Endometrial microvascular endothelial cells (primary cell): ENCODE data around the gene PRDM15. TPM values are rescaled to one million over a fixed set of nuclear protein-coding genes. Genes with fewer than 3 reads are reported as not detected.

Experiments used
- in situ Hi-C: cut with HindIII; loops from 2 replicates; pipeline ENCODE4 v1.10.0; 2017; ENCODE audit warnings: low sequenced_read_pairs, low pct_unique_long_range_greater_than_20kb; ENCODE audit errors: inconsistent ontology term
- total RNA-seq: library from RNA; depleted of rRNA; stranded (reverse); fragments of >200 nt; gene quantifications from one replicate; pipeline ENCODE4 v1.2.3, GENCODE V29; 2015; ENCODE audit errors: inconsistent ontology term

The PRDM15 gene
- total RNA-seq, 1 donor from 2014 or later, result 3.8 TPM

DNA sequence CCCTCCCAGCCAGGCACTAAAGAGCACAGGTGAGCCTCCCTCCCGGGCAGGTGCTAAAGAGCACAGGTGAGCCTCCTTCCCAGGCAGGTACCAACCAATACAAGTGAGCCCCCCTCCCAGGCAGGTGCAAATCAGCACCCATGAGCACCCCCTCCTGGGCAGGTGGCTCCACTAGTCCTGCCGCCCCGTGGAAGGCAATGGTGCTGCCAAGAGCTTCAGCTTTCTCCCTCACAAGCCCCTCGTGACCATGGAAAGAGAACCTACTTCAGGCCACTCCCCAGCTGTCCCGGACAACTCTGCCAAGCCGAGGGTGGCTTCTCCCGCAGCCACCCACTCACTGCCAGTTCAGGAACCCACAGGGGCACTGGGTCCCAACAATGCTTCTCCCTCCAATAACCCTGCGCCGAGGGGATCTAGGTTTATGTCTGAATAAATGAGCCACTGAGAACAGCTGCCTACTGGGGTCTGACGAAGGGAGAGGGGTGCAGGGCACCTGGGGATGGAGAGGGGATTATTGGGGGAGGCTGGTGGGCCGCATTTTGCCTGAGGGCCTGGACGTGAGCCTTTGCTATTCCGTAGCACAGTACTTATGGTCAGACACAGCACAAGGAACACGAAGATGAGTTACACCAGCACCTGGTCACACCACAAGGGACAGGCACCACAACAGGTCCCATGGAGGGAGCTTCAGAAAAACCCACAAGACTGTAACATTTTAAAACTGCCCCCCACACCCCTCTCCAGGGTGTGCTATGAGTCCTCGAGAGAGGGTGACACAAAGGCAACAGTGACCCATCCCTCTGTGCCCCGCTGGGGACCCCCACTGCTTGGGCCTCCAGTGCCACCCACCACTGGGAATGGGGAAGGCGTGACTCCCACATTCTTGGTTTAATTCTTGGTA is 46.3 kb downstream of the PRDM15 start:
- in situ Hi-C loops, result no loop called here

DNA sequence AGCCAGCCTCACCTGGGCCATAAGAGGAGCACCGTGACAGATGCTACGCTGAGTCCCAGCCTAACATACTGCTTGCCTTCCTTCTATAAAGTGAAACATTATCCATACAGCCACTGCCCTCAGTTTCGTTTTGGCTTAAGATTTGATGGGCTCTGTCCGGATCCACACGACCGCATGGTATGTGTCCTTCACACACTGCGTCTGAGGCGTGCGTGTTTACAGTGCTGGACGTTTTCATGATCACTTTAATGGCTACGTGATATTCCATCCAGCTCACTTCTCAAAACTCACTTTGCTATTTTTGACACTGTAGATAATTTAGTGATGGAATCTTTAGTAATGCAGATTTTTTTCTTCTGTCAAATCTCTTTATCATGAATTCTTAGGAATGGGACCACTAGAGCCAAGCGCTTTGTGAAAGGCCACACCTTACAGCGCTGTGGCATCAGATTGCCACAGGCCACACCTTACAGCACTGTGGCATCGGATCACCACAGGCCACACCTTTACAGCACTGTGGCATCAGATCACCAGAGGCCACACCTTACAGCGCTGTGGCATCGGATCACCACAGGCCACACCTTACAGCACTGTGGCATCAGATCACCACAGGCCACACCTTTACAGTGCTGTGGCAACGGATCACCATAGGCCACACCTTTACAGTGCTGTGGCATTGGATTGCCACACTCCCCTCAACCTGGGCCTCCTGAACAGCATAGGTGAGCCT is 47.1 kb downstream of the PRDM15 start:
- in situ Hi-C loops, result no loop called here

DNA sequence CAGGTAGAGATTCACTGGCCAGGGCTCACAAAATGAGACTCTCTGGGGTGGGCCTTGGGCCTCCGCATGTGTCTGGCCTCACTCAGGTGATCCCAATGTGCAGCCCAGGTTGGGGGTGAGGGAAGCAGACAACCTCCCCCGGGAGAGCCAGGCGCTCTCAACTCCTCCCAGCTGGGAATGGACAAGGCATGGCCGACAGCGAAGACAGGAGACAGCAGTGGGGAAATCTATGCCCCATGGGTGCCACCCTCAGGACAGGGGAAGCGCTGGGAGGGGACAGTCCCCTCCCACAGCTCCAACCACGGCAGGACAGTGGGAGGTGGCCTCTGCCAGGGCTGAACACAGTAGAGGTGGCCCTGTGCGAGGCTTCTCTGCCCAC is 47.7 kb downstream of the PRDM15 start:
- in situ Hi-C loops, result no loop called here

DNA sequence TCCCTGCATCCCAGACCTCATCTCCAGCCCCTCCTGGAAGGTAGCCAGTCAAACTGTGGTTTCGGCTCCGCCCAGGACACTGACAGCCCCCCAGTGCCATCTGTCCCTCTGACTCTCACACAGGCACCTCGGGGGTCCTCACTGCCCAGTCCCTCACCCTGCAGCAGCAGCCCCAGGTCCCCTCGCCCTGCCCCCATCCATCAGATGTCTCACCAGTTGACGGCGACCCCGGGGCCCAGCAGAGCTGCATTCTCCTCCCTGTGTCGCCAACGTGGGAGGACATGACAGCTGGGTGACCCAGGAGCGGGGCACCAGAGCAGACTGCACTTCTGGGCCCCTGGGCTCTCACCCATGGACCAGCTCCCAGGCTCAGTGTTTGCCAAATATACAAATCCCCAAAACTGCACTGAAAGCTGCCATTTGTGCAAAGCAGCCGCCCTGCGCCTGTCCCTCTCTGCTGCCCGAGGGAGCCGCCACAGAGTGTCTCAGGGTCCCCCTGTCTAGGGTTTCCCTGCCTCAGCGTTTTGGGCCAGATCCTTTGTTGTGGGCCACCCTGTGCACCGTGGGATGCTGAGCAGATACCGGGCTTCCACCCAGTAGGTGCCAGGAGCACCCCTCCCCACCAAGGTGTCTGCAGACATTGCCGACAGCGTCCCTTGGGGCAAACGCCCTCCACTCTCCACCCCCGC is 48.2 kb downstream of the PRDM15 start:
- in situ Hi-C loops, result no loop called here

DNA sequence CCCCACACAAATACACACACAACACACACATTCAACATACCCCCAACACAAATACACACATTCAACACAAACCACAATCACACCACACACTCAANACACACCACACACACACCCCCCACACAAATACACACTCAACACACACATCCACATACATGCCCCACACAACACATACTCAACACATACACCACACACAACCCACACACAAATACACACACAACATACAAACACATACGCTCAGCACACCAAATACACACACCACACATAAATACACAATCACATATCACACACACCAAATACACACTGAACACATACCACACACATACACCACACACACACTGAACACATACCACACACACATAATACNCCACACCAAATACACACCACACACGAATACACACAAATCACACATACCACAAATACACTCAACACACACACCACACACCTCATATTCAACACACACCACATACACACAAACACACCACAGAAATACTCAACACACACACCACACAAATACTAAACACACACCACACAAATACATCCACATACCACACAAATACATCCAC is 48.9 kb downstream of the PRDM15 start:
- in situ Hi-C loops, result no loop called here

DNA sequence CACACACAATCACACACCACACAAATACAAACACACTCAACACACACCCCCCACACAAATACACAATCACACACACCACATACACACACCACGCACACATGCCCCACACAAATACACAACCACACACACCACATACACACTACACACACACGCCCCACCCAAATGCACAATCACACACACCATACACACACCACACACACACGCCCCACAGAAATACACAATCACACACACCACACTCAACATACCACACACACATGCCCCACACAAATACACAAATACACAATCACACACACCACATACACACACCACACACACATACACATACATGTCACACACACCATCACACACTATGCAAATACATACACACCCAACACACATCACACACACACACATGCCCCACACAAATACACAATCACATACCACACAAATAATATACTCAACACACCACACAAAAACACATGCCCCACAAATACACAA is 50.2 kb downstream of the PRDM15 start:
- in situ Hi-C loops, result no loop called here

DNA sequence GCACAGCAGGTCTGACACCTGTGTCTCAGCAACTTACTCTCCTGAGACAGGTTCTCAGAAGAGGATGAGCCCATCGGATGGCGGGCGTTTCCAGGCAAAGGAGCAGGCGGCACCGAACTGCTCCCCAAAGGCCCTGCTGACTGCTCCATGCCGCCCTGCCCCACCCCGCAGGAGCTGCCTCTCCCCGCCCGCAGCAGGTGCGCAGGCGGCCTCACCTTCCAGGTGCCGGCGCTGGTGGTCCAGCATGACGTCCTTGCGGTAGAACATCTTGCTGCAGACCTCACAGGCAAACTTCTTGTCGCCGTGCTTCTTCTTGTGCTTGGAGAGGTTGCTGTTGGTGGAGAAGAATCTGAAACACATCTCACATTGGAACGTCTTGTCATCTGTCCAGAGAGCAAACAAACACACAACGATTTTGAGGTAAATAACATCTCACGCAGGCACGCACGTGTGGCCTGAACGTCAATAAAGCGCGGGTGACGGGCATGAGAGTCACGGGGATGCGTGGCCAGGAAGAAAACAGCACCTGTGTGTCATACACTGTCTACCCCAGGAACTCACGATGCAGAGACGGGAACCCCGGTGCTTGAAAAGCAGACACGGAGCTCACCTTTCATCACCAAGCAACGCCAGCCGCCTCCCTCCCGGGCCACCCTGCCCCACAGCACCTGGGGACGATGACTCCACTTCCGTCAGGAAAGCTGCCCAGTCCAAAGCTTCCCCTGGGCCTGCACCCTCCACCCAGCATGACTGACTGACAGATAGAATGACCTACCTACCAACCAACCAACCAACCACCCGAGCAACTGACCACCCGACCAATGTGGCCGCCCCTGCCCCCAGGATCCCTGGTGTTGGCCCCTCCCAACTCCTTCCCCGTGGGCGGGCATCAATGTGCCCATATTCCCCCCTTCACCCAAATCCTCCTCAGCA is 50.9 kb downstream of the PRDM15 start:
- in situ Hi-C loops, result no loop called here

DNA sequence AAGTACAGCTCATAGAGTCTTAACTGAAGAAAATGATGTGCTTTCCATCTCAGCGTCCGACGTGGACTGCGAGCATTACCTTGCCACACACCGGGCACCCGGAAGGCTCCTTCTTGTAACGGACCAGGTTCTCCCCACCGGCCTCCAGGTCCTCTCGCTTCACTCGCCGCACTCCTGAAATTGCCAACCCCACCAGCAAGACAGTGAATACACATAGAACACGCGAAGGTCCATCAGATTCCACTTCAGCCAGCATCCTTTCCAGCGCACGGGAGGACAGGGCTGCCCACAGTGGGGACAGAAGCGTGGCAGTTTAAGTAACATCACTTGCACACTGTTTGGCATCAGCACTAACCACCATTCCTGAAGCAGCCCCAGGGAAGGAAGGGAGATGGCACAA is 53.3 kb downstream of the PRDM15 start:
- in situ Hi-C loops, result no loop called here

DNA sequence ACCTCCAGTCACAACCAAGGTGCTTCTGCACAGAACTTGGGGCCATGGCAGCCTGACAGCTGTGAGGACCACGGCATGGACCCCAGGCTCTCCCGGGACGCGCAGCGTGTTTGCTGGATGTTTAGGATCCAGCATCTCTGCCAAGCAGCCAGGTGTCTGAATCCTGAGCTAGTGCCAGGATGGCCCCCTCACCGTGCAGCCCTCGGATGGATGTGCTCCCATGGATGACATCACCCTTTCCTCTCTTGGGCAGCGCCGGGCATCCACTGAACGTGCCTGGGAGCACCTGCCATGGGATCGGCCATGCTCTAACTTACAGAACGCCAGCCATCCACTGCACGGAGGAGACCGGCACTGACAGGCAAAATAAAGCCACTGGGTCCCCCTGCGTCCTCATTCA is 53.9 kb downstream of the PRDM15 start:
- in situ Hi-C loops, result no loop called here

DNA sequence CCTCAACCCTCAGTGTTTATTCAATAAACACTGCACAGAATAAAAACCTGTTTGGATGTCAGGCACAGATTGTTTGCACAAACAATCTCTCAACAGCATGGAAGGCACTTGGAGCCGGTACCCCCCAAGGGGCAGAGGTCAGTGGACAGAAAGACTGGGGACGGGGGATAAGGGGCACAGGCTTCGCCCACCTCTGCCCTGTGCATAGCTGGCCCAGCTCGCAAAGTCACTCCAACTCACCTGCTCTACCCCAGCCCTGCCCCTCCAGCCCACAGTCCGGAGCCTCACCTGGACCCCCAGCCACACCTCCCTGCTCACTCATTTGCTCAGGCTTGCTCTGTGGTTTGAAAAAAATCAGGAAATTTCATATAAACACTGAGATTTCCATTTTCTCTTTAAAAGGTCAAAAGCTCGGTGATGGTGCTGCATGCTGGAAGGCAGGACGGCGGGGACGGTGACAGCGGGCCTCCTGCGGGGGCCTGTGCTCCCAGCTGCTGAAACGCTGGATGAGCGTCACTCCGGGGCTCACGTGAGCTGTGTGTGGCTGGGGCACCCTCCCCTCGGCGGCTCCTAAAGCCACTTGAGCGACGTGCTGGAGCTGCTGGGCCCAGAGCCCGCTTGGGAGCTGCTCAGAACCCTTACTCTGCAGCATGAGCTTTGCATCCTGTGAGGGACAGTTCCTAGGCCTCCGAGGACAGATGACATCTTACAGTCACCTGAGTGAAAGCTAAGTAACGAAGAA is 54.5 kb downstream of the PRDM15 start:
- in situ Hi-C loops, result no loop called here

DNA sequence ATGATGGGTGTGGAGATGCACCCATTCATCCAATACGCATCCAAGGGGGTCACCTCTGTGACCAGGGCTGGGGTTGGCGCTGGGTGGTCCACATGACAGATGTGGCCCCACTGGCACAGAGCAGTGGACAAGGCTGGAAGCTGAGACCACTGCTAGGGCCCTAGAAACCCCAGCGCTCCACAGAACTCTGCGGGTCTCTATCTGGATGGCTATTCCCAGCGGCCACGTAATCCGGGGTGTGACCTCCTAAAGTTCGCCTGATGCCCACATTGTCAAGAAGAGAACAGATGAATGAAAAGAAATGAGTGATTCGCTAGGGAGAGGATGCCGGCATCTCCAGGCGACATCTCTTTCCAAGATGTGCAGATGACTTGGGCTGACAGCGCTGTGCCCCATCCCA is 55.2 kb downstream of the PRDM15 start:
- in situ Hi-C loops, result no loop called here

DNA sequence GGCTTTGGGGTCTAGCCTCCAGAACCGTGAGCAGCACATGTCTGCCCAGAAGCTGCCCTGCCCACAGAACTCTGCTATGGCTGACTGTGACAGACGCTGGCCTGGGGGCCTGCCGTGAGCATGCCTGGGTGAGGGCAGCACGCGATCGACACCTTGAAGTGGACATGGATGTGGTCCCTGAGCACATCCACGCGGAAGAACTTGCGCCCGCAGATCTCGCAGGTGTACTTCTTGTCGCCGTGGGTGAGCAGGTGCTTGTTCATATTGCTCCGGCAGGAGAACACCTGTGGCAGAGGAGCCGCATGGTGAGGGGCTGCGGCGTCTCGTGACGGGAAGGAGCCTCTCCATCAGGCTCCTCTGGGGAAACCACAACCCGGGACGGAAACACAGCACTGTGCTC is 56.0 kb downstream of the PRDM15 start:
- in situ Hi-C loops, result no loop called here

DNA sequence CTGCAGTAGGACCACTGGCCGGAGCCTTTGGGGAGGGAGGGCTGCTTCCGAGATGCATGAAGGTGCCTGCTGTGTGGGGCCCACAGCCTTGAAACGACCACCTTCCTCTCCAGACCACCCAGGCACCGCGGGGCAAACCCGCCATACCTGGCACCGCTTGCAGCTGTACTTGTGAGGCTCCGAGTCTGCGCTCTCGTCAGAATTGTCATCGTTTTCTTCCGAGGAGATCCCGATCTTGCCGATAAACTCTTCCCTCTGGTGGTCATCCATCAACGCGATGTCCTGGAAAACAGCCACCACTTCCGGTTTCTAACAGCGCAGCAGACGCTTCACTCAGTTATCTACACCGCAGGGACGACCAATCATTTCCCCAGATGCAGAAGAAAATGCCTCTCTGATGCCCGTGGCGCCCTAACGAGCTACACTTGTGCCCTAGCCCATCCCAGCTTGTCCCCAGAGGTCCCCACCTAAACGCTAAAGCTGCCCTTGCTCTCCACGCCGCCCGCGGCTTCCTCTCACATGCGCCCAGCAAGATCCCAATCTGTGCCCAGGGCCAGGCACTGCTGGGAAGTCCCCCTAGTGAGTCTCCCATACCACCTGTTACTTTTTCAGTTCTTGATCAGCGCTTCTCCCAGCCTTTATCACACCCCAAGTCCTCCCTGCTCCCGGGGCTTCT is 57.2 kb downstream of the PRDM15 start:
- in situ Hi-C loops, result no loop called here

DNA sequence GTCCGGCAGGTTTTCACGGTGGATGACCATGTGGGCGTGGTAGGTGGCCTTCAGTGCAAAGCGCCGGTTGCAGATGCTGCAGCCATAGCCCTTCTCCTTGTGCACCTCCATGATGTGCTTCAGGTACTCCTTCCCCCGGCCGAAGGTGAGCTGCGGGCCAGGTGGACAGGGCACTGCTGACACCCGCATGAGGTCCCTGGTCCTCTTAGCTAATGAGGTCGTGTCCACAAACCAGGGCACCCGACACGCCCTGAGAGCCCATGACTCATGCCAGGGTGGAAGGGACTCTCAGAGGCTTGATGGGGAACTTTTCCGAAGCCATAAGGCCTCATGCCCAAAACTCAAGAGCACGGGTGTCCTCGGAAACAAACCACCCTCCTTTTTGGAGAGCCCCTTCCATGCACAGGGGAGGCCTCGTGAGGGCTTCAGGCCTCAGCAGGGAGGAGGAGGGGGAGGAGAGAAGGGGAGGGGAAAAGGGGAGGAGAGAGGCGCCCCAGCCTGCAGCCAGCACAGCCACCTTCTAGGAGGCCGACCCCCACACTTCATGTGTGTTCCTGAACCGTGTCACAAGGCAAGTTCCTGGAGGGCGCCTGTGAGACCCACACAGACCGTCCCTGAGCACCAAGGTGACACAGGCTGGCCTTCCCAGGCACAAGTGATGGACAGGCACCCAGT is 57.9 kb downstream of the PRDM15 start:
- in situ Hi-C loops, result no loop called here

DNA sequence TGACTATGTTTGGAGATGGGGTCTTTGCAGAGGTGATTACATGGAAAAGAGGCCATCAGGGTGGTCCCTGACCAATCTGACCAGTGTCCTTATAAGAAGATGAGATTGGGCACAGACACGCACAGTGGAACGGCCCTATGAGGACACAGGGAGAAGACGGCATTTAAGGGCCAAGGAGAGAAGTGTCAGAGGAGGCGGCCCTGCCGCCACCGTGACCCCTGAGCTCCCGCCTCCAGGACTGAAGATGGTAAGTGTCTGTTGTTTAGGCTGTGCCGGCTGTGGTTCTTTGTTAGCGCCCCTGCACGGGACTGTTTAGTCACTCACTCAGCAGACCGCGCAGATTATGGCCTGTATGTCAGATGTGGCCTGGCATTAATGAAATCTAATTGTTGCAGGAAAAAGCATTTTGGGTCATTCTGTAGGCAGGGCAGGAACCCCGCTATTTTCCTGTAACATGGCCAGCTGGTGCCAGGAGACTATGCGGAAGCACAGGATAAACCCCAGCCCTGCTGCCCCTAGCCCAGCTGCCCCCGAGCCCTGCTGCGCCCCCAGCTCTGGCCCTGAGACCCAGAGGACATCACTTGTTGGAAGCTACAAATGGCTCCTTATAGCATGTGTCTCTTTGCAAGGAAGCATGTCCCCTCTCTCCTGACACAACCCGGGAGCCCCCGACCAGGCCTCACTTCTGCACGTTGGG is 58.6 kb downstream of the PRDM15 start:
- in situ Hi-C loops, result no loop called here

DNA sequence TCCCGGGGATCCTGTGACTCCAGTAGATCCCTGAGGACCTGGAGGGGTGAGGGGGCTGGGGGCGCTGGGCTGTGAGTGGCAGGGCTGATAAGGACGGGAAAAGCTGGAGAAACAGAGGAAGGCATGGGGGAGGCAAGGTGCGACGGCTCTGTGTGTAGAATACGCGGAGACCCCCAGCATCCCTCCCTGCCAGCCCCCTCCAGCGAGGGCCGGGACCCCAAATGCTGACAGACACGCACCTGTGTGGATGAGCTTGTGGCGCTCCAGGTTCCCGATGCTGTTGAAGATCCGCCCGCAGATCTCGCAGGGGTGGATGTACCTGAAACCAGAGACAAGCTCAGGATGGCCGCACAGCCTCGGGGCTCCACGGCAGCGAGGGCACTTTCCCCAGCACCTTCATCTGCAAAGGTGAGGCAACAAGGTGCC is 59.3 kb downstream of the PRDM15 start:
- in situ Hi-C loops, result no loop called here
